Activated naive CD4-positive, alpha-beta T cell (primary cell): ENCODE measurements around the gene POGZ.

Experiments
- DNase-seq, 4 experiments: peaks; one replicate each; lab custom pipeline; 2025; lab: John Stamatoyannopoulos, UW

Gene POGZ

DNA sequence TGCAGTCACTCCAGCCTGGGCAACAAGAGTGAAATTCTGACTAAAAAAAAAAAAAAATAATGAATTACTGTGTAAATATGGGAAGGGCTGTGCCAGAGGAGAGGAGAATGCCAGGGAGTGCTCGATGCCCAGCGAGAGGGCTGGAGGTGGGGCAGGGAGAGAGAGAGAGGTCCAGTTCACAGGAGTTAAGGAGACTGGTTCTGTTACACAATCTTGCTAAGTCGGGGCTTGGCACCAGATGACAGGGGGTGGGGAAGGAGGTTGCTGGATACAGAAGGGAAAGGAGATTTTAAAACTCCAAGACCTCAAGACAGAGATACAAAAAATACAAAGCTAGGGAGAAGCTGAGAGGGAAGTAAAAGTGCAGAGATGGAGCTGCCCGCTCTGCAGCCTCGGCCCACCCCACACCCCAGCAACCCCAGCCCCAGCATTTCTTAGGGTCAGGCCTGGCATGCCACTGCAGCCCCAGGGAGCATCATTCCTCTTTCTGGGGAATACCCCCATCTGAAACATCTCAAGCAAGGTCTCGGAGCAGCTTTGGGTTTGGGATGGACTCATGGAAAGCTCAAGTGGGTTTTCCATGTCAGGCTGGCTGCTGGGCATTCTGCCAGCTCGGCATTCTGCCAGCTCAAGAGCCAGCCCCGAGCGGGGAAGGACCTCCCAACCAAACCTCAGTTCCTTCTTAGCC, 87.8 kb downstream of the POGZ start:
- no peak for DNase-seq

DNA sequence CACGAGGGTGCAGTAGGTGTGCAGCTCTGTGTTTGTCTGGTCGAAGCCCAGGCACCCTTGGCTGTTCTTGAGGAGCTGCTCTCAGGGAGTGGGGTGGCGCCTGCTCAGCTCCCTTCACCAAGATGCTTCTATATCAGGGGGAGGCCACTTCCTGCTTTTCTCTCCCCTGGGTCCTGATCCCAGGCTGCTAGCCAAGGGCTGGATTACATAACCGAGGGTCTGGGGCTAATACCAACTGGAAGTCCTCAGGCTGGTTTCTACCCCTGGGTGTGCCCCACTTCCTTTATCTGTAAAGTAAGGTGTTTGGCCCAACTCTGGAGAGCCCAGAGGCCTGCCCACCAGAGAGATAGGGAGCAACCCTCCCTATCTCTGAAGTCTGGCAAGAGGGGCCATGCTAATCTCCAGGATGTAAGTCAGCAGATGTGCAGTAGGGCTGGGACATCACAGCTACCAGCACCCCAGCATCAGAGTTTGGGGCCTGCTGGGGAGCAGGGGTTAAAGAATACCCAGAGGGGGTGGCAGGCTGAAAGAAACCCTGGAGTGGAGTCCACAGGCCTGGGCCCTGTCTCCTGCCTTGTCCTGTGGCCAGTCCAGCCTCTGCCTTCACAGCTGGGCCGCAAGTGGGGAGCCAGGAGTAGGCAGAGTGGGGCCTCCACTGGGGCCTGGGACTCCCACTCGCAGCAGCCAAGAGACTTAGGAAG, 88.9 kb downstream of the POGZ start:
- no peak for DNase-seq

DNA sequence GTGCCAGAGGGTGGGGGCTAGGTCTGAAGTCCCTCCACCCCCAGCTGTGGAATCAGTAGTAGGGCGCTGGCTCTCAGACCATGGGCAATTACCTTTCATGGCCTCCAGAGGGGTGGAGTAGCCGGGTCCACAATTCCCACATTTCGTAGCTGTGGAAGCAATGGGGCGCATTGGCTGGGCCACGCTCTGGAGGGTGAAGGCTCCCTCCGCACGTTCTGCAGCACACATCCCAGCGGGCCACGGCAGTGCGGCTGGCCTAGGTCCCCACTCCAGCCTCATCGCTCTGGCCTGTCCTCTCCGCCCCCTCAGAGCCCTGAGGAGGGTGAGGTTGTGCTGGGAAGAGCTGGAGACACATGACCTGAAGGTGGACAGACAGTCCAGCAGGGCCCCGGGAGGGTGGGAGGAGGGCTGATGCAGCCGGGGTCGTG, 89.7 kb downstream of the POGZ start:
- no peak for DNase-seq

GRCh38 chr1:151369302-151369610, 90.0 kb downstream of the POGZ start:
- DNase-seq: no peak

DNA sequence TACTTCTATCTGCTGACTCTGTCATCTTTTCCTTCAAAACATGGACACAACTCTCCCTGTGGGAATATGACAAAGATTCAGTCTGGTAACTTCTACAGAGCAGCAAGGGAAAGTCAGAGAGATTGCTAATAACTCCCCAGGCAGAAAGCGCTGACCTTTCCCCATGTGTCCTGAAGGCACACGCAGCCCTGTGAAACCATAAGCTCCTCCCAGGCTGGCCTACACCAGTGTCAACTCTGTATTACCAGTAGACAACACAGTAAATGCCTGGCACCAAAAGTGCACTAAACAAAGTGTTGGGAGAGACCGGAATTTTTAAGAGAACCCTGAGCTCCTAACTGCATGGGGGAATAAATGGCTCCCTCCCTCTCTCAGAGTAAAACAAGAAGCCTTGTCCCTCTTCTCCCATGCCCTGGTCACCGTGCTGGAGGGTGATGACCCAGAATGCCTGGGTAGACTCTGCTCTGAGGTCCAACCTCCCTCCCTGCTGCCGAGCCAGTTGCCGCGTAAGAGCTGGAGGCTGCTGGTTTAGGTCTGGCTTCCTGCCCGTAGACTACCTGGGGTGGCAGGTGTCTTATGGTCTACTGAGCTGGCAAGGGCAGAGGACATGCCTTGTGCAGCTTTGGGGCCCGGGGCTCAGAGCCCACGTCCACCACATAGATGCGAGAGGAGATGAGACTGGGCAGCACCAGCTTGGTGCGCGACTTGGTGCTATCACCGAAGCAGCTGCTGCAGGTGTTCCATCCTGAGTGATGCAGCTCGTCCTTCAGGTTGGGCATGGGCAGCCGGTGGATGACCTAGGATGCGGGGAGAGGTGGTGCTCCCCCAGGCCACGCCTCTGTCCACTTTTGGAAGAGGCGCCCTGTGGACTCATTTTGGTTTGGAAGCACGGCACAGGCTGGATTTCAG, 90.6 kb downstream of the POGZ start:
- no peak for DNase-seq

DNA sequence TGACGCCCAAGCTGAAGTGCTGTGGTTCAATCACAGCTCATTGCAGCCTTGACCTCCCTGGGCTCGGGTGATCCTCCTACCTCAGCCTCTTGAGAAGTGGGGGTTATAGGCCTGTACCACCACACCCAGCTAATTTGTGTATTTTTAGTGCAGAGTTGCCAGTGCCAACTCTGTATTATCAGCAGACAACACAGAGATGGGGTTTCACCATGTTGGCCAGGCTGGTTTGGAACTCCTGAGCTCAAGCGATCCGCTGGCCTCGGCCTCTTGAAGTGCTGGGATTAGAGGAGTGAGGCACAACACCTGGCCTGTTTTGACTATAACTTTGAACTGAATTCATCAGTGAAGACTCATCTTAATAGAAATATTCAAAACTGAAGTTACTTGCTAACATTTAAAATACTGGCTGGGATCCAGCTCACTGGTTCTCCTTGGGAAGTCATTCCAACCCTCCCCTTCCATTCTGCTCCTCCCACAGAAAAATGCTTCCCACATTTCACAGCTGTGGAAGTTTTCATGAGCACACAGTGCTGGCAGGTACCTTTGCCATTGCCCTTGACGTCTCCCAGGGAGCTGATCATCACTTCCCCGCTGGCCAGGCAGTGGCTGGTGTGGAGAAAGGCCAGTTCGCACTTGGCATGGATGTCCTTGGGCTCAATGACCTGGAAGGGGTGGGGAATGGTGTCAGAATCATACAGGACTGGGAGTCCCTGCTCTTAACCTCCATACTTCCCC, 91.5 kb downstream of the POGZ start:
- DNase-seq: no peak

GRCh38 chr1:151364996-151365395, 94.3 kb downstream of the POGZ start:
- DNase-seq: no peak

- no peak for DNase-seq
Observed at GRCh38 chr1:151362308-151363155, 96.8 kb downstream of the POGZ start.

GRCh38 chr1:151361883-151362282, 97.4 kb downstream of the POGZ start:
- no peak for DNase-seq

GRCh38 chr1:151356696-151357095, 102.6 kb downstream of the POGZ start:
- DNase-seq: no peak
